GM18873 (cell line): ENCODE results near the gene ETFRF1.

ENCODE experiments used
- ATAC-seq: cut with Tn5 transposase; IDR thresholded peaks from one replicate; pipeline ENCODE4 v1.9.1; 2021; ENCODE audit warnings: mild to moderate bottlenecking, moderate library complexity, moderate number of reproducible peaks; ENCODE audit not compliant: unreplicated experiment, low FRiP score

ETFRF1 gene, protein sequence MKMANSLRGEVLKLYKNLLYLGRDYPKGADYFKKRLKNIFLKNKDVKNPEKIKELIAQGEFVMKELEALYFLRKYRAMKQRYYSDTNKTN

DNA sequence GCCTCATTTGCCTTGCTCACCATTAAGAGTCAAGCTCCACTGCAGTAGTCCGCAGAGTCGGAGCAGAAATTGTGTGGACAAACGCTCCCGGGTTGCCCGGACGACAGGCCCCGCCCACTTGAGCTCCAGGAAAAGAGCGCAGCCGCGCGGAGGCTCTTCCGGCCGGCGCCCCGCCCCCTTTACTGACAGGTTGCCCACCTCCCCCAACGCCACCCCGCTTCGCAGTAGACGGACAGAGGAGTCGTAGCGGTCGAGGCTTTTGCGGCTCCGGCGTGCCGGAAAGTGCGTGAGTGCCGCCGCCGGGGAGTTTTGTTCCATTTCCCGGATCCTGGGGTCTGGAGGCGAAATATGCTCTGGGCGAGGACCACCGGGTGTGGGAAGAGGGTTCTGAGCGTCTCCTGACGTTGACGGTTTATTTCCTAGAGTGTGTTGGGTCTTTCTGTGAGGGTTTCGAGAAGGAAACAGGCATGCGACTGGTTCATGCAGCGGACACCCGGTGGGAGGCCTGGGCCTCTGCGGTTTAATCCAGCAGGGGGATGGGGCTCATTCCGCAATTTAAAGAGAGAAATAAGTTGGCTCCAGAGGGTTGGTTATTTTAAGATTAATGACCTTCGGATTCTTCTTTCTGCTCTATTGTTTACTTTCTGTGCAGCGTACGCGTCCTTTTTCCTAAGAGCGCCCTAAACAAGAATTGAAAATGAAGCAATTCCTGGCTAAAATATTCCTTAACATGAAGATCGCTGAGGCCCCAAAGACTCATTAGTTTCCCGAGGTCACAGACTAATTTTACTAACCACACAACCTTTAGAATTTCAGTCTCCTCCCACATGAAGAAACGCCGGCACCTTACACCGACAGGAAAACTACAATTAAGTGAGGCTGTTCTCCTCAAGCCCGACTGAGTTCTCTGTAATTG, at the start of gene ETFRF1, which contains the start of gene DNAI7:
ETFRF1 (plus strand) TSS at position 182 of the 916 bp plus-strand sequence. CDS start 8,720 bp downstream, outside the sequence.
DNAI7 (minus strand) TSS at position 105 of the 916 bp plus-strand sequence; CDS start at position 23, 82 bp downstream.
- ATAC-seq: peak; percentile 81

DNA sequence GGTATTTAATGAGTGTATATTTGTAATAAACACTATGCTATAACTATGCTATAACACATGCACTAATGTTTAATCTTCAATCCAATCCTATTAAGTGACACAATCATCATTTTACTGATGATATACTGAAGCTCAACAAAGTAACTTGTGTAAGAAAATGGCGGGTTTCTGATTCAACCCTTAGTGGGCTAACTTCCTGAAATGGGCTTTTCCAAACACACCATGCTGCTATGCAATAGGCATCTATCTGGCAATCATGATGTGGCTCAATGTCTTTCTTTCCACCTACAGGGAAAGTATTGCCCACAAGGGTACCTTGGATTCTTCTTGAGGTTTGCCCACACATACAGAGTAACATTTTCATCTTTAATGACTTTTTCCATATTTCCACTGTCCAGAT, 48.4 kb upstream of the ETFRF1 start:
- no peak for ATAC-seq

DNA sequence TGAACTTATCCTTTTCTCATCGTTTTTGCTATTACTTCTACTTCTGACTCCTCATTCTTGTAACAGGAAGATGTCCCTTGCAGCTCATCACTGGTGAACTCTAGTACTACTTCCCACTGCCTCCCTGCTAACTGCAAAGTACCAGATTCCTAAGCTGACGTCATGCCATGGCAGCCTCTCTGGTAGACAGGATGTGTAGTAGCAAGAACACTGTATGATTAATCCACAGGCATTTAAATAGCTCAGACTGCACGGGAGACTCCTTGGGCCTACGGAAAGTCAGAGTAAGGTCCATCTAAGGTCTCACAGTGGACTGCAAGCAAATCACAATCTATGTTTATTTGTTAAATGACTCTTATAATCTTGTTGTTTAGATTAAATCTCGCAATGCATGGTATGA, 43.6 kb upstream of the ETFRF1 start:
- no peak for ATAC-seq

DNA sequence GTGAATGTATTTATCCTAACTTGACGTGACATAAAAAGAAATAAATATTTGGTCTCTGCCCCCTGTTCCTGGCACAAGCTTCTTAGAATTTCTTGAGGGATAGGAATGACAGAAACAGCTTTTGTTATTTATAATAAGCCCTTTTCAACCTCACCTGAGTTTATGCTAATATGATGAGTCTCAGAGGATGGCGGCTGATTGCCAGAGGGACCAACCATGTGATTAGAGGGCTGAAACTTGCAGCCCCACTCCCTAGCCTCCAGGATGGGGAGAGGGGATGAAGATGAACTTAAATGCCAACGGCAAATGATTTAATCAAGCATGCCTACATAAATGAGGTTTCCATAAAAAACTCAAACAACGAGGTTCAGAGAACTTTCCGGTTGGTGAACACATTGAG, 43.0 kb upstream of the ETFRF1 start:
- ATAC-seq: no peak

DNA sequence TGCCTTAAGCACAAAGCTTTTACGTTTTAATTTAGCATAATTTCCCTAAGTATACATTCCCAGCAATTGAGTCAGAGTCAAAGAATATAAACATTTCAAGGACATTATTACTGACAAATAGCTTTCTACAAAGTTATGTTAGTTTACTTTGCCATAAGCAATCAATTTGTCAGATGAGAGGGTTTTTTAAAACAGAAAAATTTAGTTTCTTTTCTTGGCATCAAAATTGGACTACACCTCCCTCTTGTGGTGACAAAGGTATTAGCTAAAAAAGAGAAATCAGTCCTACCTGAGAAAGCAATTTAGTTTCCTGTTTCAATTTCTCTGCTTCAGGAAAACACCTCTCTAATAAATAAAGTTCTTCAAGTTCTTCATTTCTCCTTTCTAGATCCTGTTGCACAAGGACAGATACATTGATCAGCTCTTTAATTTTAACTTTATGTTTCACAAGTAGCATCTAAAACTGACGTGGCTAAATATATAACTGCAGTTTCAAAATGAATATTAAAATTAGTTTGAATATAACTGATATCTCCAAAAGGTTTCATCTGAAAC, 39.9 kb upstream of the ETFRF1 start:
- ATAC-seq: no peak

DNA sequence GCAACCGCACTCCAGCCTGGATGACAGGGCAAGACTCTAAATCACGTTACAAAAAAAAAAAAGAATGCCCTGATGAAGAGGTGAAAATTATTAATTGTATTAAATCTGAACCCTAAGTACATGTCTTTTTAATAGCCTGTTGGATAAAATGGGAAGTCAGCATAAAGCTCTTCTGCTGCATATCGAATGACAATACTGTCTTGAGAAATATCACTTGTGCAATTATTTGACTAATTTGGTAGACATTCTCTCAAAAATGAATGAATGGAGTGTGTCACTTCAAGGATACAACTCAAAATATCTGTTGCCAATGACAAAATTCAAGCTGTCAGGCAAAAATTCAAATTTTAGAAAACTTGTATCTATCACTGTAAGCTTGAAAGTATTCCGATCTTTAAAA, 39.0 kb upstream of the ETFRF1 start:
- no peak for ATAC-seq

DNA sequence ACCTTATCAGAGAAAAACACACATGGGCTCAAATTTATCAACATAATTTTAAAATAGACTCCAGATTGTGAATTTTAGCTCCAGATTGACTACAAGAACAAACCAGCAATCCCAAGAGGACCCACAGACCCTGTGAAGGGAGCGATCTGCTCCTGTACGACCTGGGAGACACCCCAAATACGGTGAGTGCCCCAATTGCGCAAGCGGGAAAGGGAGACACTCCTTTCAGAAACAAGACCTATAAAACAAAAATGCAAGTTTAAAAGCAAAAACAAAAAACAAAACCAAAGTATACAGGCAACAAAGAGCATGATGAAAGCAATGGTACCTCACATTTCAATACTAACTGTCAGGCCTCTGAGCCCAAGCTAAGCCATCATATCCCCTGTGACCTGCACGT, 32.2 kb upstream of the ETFRF1 start:
- no peak for ATAC-seq

DNA sequence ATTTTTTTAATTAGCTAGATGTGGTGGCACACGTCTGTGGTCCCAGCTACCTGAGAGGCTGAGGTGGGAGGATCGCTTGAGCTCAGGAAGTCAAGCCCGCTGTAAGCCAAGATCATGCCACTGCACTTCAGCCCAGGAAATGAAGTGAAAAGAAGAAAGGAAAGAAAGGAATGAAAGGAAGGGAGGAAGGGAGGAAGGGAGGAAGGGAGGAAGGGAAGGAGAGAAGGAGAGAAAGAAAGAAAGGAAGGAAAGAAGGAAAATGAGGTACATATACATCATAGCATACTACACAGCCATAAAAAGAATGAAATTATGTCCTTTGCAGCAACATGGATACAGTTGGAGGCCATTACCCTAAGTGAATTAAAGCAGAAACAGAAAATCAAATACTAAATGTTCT, 12.3 kb upstream of the ETFRF1 start:
- ATAC-seq: no peak

DNA sequence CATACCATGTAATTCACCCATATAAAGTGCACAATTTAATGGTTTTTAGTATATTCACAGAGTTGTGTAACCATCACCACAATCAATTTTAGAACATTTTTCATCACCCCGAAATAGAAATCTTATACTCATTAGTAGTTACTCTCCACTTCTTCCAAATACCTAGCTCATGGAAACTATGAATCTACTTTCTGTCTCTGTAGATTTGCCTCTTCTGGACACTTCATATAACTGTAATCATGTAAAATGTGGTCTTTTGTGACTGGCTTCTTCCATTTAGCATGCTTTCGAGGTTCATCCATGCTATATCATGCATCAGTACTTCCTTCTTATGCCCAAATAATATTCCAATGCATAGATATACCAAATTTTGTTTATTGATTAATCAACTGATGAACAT, 10.9 kb upstream of the ETFRF1 start:
- ATAC-seq: no peak

DNA sequence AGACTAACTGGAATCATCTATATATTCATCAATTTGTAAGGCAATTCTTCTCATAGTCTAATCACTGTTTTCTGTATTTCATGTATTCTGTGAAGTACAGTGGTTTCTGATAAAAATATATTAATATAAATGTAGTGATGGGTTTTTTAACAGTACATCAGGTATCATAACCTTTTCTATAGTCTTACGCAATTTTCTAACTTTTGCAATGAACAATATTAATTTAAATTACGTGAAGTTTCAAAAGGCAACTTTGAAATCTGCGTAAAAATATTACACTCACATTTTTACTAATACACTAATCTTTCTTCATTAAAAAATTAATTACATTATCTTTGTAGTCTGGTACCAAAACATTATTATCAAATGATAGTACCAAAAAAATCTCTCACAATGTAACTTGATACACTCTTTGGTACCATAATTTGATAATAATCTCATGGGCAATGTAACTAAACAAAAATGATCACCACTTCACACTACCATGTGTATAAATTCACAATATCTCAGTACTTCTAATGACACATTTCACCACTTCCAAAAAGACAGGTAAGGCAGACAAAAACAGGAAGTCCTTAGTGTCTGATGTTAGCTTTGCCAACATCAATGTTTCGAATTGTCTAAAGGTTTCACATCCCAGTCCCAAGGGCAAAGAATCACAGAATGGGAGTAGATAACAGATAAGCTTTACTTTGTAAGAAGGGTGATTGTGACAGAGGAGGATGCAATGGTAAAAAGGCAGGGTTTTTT, 8.8 kb upstream of the ETFRF1 start:
- ATAC-seq: no peak

DNA sequence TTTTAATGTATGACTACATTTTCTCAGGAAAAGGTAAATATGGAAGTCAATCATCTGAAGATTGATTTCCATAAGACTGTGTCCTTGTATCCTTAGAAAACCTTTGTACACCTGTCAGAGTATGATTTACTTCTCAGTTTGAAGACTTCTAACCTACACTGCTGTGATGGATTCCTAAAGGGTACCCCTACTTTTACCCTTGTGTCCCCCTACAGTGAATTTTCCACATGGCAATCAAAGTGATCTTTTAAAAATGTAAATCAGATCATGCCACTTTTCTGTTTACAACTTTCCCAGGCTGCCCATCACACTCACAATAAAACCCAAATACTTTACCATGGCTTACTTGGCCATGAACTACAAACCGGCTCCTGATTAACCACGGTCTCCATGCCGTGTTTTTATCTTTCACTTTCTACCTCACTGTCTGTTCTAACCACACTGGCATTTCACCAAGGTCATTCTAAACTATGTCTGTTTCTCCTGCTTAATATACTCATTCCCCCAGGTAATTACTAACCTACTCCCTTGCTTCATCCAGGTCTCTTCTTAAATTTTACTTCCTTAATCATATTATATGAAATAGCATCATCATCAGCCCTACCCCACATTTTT, 8.1 kb upstream of the ETFRF1 start:
- peak; percentile 77 for ATAC-seq

DNA sequence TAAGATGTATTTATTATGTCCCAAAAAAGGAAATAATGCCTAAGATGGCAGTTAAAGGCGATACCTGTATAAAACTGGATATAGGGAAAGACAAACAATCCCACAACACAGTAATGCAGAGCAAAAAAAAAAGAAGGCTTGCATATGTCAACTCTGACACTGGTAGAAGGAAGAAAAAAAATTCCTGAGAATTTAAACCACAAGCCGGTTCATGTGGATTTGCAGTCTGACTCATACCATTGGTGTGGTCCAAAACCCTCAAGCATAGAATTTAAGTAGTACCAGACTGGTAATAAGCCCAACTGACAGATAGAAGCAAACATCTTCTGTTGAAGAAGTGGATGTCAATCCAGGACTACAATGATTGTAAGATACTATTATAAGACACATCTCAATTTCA, 7.3 kb upstream of the ETFRF1 start:
- no peak for ATAC-seq

DNA sequence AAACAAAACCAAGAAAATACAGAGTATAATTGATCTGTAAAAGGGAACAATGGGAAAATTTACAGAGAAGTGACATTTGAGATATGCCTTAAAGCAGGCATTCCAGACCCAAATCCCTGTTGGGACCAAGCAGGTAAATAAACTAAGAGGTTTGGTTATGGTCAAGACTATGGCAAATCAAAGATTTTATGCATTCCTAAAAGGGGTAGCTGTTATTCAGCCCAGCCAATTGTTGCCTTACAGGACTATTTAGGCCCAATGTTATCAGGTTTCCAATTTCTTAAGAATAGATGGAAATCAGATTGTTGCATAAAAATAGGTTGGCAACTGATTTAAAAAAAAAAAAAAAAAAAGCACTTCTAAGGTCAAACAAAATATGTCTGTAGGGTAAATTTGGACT, 5.4 kb upstream of the ETFRF1 start:
- no peak for ATAC-seq

DNA sequence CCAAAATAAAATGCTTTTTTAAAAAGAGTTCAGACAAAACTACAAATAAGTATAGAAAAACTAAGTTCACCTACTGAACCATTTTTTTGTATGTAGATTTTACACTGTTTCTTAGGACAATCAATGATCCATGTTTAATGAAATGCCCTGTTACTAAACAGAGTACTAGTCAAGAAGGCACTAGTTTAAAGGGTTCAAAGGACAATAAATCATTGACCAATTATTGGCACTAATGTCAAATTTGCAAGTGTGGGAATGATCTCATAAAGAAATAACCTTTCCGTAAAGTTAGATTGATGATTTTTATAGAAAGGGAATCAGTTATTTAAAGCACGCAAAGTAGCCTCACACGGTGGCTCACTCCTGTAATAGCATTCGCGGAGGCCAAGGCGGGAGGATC, 4.2 kb upstream of the ETFRF1 start:
- no peak for ATAC-seq

DNA sequence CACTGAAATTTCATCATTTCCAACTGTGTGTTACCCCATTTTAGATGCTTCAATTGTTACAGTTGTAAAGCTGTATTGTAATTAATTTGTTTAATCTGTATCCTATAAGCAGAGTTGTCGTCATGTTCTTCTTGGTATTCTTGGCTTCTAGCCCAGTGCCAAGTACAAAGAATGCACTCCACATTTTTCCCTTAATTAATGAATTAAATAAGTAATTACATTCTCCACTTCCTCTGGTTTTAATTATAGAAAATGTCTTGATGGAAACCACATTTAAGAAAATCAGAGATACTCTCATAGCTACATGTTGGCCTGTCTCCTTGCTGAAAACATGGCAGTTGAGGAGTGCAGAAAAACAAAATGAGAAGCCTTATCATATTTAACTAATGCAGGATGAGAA, 823 bp upstream of the ETFRF1 start:
- ATAC-seq: no peak

DNA sequence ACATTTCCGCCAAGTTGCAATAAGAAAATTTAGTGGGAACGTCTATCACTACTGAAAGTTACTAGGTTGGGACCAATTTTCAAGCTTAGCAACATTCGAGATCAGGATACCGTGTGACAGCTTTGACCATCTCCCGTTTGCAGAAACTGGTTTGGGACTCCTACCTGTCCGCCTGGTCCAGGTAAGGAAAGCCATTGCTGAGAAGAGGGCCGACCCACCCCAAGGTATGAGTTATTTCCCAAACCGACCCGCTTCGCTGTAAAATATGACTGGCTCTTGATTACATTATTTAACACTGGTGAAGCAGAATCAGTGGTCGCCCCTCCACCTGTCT, 348 bp upstream of the ETFRF1 start:
- no peak for ATAC-seq

DNA sequence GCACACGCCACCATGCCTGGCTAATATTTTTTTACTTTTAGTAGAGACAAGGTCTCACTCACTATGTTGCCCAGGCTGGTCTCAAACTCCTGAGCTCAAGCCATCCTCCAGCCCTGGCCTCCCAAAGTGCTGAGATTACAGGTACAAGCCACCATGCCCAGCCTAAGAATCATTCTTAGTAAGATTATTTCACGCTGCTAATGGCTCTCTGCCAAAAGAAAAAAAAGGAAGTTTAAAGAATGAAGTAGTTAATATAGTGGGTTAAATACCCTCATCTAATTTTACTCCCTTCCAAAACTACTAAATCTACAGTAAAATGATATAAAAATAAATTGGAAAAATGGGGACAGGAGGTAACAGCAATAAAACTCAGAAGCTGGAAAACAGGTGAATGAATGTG, 2.6 kb downstream of the ETFRF1 start:
- no peak for ATAC-seq

DNA sequence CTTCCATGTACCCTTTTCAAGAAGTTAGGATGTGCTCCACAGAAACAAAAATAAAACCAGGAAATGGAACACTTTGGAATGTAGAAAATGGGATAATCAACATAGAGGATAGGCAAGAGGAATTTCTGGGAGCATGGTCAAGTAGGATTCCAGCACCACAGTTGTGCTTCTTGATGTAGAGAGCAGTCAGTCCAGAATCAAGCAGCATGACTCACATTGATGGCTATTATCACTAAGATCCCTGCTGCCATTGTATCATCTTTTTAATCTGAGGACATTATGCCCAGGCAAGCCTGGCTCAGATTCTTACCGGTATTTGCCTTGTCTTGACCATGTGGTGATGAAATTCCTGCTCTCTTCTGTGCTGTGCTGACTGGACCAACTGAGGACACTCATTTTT, 5.7 kb downstream of the ETFRF1 start:
- ATAC-seq: no peak

DNA sequence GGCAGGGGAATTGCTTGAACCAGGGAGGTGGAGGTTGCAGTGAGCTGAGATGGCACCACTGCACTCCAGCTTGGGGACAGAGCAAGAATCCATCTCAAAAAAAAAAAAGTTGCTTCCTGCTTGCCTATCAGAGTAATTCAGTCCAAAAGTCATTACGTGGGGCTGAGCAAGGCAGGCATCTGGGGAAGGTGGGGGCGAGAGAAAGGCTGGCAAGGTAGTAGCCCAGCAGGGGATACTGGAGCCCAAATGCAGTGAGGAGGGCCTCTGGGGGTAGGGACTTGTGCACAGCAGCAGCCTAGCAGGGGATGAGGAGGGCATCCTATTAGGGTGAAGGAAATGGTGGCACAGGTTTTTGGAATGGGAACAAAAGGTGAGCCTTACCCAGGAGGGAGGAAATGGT, 7.1 kb downstream of the ETFRF1 start:
- ATAC-seq: no peak

DNA sequence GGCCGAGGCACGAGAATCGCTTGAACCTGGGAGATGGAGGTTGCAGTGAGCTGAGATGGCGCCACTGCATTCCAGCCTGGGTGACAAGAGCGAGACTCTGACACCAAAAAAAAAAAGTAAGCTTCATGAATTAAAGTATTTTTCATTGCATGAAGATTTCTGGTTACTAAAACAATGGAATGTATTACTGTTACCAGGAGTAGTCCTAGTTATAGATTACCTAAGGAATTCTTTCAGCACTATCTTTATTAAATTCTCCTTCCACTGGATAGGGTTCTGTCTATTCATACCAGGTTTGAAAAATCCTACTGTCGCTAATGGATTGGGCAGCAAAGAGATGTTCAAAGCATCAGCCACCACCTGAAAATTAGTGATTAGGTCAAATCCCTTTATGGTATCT, 12.4 kb downstream of the ETFRF1 start:
- ATAC-seq: no peak

DNA sequence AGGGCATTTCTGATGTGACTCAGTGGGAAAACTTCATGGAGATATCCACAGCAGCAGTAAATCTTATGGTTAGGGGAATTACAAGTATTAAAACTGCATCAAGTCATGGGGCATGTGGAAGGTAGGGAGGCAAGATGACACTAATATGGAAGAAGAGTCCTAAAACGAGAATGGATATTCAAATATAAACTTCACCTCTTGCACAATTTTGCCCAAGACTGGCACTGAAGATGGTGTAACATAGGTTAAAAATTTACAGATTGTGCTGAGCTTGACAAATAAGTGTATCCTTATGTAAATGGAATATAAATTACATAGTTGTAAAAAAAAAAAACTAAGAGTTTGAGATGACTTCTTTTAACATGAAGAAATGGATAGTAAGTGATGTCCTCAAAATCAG, 12.8 kb downstream of the ETFRF1 start:
- ATAC-seq: no peak
